Mesenchymal stem cell (in vitro differentiated cells and primary cell): ENCODE results near the gene WNT9A.
"Not testable (repeated sequence)": the region's sequence is repeated elsewhere in the genome, so short reads cannot be mapped to it uniquely, and the experiment has no call there.

Source experiments
- DNase-seq: peaks from one replicate; pipeline ENCODE4 v3.0.0-alpha.2; 2013
- H2AFZ ChIP-seq: one replicate; pipeline ENCODE4 v1.6.1; 2013; ENCODE audit warnings: low read depth, mild to moderate bottlenecking, control low read depth, inconsistent platforms, low read length, moderate library complexity
- H2AK5ac ChIP-seq: 2 replicates; pipeline ENCODE4 v1.6.1; 2013; ENCODE audit warnings: low read length, moderate library complexity, mild to moderate bottlenecking, inconsistent platforms; ENCODE audit not compliant: severe bottlenecking
- H2BK120ac ChIP-seq: one replicate; pipeline ENCODE4 v1.6.1; 2013; ENCODE audit warnings: low read depth, mild to moderate bottlenecking, inconsistent platforms, low read length, moderate library complexity
- H2BK12ac ChIP-seq, 2 experiments: one replicate each; pipeline ENCODE4 v1.6.1; 2013; ENCODE audit warnings: inconsistent platforms in 2 of 2, low read length in 2 of 2, mild to moderate bottlenecking in 2 of 2, moderate library complexity in 2 of 2, control low read depth in 1 of 2
- H2BK15ac ChIP-seq: one replicate; pipeline ENCODE4 v1.6.1; 2013; ENCODE audit warnings: mild to moderate bottlenecking, low read depth, inconsistent platforms; ENCODE audit not compliant: poor library complexity, severe bottlenecking
- H2BK5ac ChIP-seq: 2 replicates; pipeline ENCODE4 v1.6.1; 2013; ENCODE audit warnings: low read depth, mild to moderate bottlenecking, low read length, control low read depth, inconsistent platforms; ENCODE audit not compliant: poor library complexity, severe bottlenecking
- H3K14ac ChIP-seq, 2 experiments: one replicate each; pipeline ENCODE4 v1.6.1; 2013; ENCODE audit warnings: inconsistent platforms in 2 of 2, low read length in 2 of 2, control low read depth in 1 of 2, mild to moderate bottlenecking in 1 of 2, moderate library complexity in 1 of 2
- H3K18ac ChIP-seq, 2 experiments: one replicate each; pipeline ENCODE4 v1.6.1; 2013; ENCODE audit warnings: inconsistent platforms in 2 of 2, low read length in 2 of 2, control low read depth in 1 of 2, low read depth in 1 of 2, mild to moderate bottlenecking in 1 of 2
- H3K23ac ChIP-seq, 2 experiments: one replicate each; pipeline ENCODE4 v1.6.1; 2013; ENCODE audit warnings: inconsistent platforms in 2 of 2, low read length in 2 of 2, mild to moderate bottlenecking in 2 of 2, moderate library complexity in 2 of 2, control low read depth in 1 of 2
- H3K27ac ChIP-seq: 2 replicates; pipeline ENCODE4 v1.5.1; 2013; ENCODE audit warnings: mild to moderate bottlenecking, moderate library complexity, low read length, control low read depth, inconsistent platforms; ENCODE audit not compliant: poor library complexity, severe bottlenecking
- H3K27me3 ChIP-seq, 2 experiments: 2 replicates each; pipeline versions ENCODE4 v1.6.1 to v1.7.0; 2013; ENCODE audit warnings: low read length in 2 of 2, mild to moderate bottlenecking in 2 of 2, moderate library complexity in 2 of 2, control low read depth in 1 of 2, inconsistent platforms in 1 of 2; ENCODE audit not compliant: control insufficient read depth in 1 of 2, insufficient read depth in 1 of 2
- H3K36me3 ChIP-seq, 2 experiments: 2 replicates each; pipeline versions ENCODE4 v1.6.1 to v1.7.0; 2013; ENCODE audit warnings: low read length in 2 of 2, control low read depth in 1 of 2, inconsistent platforms in 1 of 2, low read depth in 1 of 2, mild to moderate bottlenecking in 1 of 2; ENCODE audit not compliant: insufficient read depth in 2 of 2, control insufficient read depth in 1 of 2
- H3K4ac ChIP-seq, 2 experiments: one replicate each; pipeline ENCODE4 v1.6.1; 2013; ENCODE audit warnings: inconsistent platforms in 2 of 2, low read length in 2 of 2, mild to moderate bottlenecking in 2 of 2, moderate library complexity in 2 of 2, control low read depth in 1 of 2, low read depth in 1 of 2
- H3K4me1 ChIP-seq: 2 replicates; pipeline ENCODE4 v1.6.1; 2013; ENCODE audit warnings: low read depth, low read length, control low read depth; ENCODE audit not compliant: control insufficient read depth, insufficient read depth
- H3K4me2 ChIP-seq: 2 replicates; pipeline ENCODE4 v1.6.1; 2013; ENCODE audit warnings: low read length, mild to moderate bottlenecking, inconsistent platforms; ENCODE audit not compliant: poor library complexity, severe bottlenecking
- H3K4me3 ChIP-seq, 2 experiments: 2 replicates each; pipeline versions ENCODE4 v1.5.1 to v1.7.0; 2013; ENCODE audit warnings: low read length in 2 of 2, mild to moderate bottlenecking in 2 of 2, control low read depth in 1 of 2, low read depth in 1 of 2; ENCODE audit not compliant: insufficient read depth in 1 of 2
- H3K79me1 ChIP-seq: replicated peaks from 2 replicates; pipeline ENCODE4 v1.6.1; 2013; ENCODE audit warnings: mild to moderate bottlenecking, control low read depth, low read length, inconsistent platforms; ENCODE audit not compliant: poor library complexity, severe bottlenecking
- H3K9ac ChIP-seq: 2 replicates; pipeline ENCODE4 v1.7.0; 2013; ENCODE audit warnings: mild to moderate bottlenecking, low read length, moderate library complexity
- H3K9me3 ChIP-seq: 2 replicates; pipeline ENCODE4 v1.7.0; 2013; ENCODE audit warnings: mild to moderate bottlenecking, low read length; ENCODE audit not compliant: control insufficient read depth
- H4K8ac ChIP-seq: one replicate; pipeline ENCODE4 v1.6.1; 2013; ENCODE audit warnings: inconsistent platforms, mild to moderate bottlenecking, low read length, moderate library complexity
- H4K91ac ChIP-seq: one replicate; pipeline ENCODE4 v1.6.1; 2013; ENCODE audit warnings: mild to moderate bottlenecking, low read length, inconsistent platforms
- WGBS: methylation state at CpG from one replicate; pipeline ENCODE4 v1.1.7; 2013; ENCODE audit warnings: mixed read lengths; 5-methylcytosine and 5-hydroxymethylcytosine counted together

Gene WNT9A

DNA sequence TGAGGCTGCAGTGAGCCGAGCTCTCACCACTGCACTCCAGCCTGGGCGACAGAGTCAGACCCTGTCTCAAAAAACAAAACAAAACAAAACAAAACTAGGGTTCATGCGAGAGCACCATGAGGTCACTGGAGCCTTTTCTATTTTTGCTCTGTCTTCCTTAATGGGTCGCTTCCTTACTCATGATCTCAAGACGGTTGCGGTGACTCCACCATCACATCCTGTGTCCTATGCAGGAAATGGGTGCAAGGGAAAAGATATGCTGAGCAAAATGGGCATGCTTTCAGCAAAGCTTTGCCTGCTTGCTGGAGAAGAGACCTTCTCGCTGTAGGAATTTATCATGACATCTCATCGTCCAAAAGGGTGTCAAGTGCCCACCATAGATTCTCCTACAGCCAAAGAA is 36.4 kb downstream of the WNT9A start:
- no peak overlapping the region for H2BK15ac ChIP-seq
- no peak overlapping the region for H2AK5ac ChIP-seq
- WGBS = 88% methylated on average over 8 of the region's 8 CpGs
- no peak overlapping the region for H3K4me3 ChIP-seq
- H3K79me1 ChIP-seq = no peaks in the 10 kb centered on the region
- H3K14ac ChIP-seq = no peak overlapping the region
- no peak overlapping the region for H3K18ac ChIP-seq
- no peak overlapping the region for H2AFZ ChIP-seq
- no peak overlapping the region for H3K27ac ChIP-seq
- no peak overlapping the region for H3K9ac ChIP-seq
- no peaks in the 10 kb centered on the region for H3K27me3 ChIP-seq
- no peak overlapping the region for H2BK12ac ChIP-seq
- H3K4me1 ChIP-seq = peaks cover 59% of the 10 kb centered on the region
- no peak overlapping the region for H4K91ac ChIP-seq
- H3K9me3 ChIP-seq = no peaks in the 10 kb centered on the region
- no peak overlapping the region for H3K4ac ChIP-seq
- H3K23ac ChIP-seq = no peak overlapping the region
- H2BK5ac ChIP-seq = no peak overlapping the region
- no peaks in the 10 kb centered on the region for H3K36me3 ChIP-seq
- no peak overlapping the region for H4K8ac ChIP-seq
- no peak overlapping the region for H2BK120ac ChIP-seq
- H3K4me2 ChIP-seq = no peak overlapping the region
- no peak for DNase-seq

DNA sequence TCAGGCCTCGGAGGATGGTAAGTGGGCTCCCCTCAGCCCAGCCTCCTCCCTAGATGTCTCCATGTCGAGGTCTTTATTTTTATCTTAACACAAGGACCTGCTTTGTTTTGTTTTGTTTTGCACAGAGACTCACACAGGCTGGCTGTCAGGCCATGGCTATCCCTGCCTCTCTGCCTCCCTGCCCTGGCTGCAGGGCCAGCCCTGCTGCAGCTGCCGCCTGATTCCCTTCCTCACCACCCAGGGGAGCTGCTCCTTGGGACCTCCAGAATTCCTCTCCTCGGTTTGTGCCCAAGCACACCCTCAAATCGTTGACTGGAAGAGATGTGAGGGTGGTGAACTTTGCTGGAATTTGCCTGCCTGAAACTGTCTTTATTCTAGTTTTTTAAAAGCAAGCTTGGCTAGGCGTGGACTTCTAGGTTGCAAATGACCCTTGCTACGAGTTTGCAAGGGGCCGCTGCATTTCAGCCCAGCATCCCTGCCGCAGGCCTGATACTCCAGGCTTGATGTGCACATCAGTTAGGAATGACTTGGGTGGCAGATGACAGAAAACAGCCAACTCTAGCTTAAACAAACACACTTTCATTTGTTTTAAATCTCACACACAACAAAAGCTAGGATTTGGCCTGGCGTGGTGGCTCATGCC is 37.1 kb downstream of the WNT9A start:
- Histone ChIP-seq H3K4me2 (no peak overlapping the region), H2BK5ac (no peak overlapping the region), H3K4ac (no peak overlapping the region), H3K23ac (no peak overlapping the region), H3K36me3 (no peaks in the 10 kb centered on the region), H3K27ac (peak overlapping the region; percentile 72), H3K4me1 (peaks cover 53% of the 10 kb centered on the region), H3K18ac (no peak overlapping the region), H2BK15ac (no peak overlapping the region), H2AK5ac (no peak overlapping the region), H3K9me3 (no peaks in the 10 kb centered on the region), H2BK120ac (no peak overlapping the region), H2AFZ (no peak overlapping the region), H2BK12ac (no peak overlapping the region), H4K91ac (no peak overlapping the region), H3K14ac (no peak overlapping the region), H3K79me1 (no peaks in the 10 kb centered on the region), H3K4me3 (peak overlapping the region in 1 of 2 experiments; percentile 18), H3K27me3 (no peaks in the 10 kb centered on the region), H4K8ac (no peak overlapping the region), H3K9ac (peak overlapping the region; percentile 38)
- DNase-seq = no peak
- WGBS = 62% methylated on average over 10 of the region's 10 CpGs

DNA sequence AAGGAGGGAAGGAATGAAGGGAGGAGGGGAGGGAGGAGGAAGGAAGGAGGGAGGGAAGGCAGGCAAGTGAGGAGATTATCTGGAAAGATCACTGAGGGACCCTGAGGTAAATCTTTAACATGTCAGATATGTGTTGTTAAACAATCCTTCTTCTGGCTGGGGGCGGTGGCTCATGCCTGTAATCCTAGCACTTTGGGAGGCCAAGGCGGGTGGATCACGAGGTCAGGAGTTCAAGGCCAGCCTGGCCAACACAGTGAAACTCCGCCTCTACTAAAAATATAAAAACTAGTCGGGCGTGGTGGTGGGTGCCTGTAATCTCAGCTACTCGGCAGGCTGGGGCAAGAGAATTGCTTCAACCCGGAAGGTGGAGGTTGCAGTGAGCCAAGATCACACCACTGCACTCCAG is 37.8 kb downstream of the WNT9A start:
- not testable (repeated sequence) for H2BK12ac ChIP-seq, H2BK120ac ChIP-seq, H3K36me3 ChIP-seq, H3K9ac ChIP-seq, H3K4ac ChIP-seq, H3K4me2 ChIP-seq, H3K4me3 ChIP-seq, H3K23ac ChIP-seq, H4K8ac ChIP-seq, H2AFZ ChIP-seq, H3K27ac ChIP-seq, H3K27me3 ChIP-seq, H3K79me1 ChIP-seq, H4K91ac ChIP-seq, H3K18ac ChIP-seq, H3K14ac ChIP-seq, H2BK15ac ChIP-seq, DNase-seq, H3K9me3 ChIP-seq, H2AK5ac ChIP-seq, H2BK5ac ChIP-seq
- 82% methylated on average over 8 of the region's 8 CpGs for WGBS
- peaks cover 47% of the 10 kb centered on the region for H3K4me1 ChIP-seq

GRCh38 chr1:227909188-227909587 is 38.5 kb downstream of the WNT9A start:
- Histone ChIP-seq H3K9me3 (no peaks in the 10 kb centered on the region), H3K23ac (no peak overlapping the region), H3K4me3 (no peak overlapping the region), H3K79me1 (no peaks in the 10 kb centered on the region), H2BK5ac (no peak overlapping the region), H3K27ac (no peak overlapping the region), H3K4me2 (no peak overlapping the region), H3K4ac (no peak overlapping the region), H4K8ac (no peak overlapping the region), H2BK120ac (no peak overlapping the region), H3K14ac (no peak overlapping the region), H4K91ac (no peak overlapping the region), H2BK15ac (no peak overlapping the region), H3K36me3 (no peaks in the 10 kb centered on the region), H3K18ac (no peak overlapping the region), H3K4me1 (peaks cover 40% of the 10 kb centered on the region), H2BK12ac (no peak overlapping the region), H2AFZ (no peak overlapping the region), H3K9ac (no peak overlapping the region), H3K27me3 (no peaks in the 10 kb centered on the region), H2AK5ac (no peak overlapping the region)
- WGBS = 44% methylated on average over 1 of the region's 2 CpGs
- no peak for DNase-seq
